BLaER1 treated with 17β-estradiol and CSF1 and Interleukin-3, amounts not matched to agents 10 nM and 100 nM (cell line): ENCODE results near the gene STAMBP.

ENCODE experiments used
- H3K27ac ChIP-seq, 11 experiments: shearing (Covaris generic); formaldehyde crosslinking; 2 replicates each; pipeline ENCODE4 v1.8.1; 2022
- H3K27me3 ChIP-seq, 11 experiments: shearing (Covaris generic); formaldehyde crosslinking; 2 replicates each; pipeline ENCODE4 v1.8.1; 2022
- H3K36me3 ChIP-seq, 11 experiments: shearing (Covaris generic); formaldehyde crosslinking; 2 replicates each; pipeline ENCODE4 v1.8.1; 2022
- H3K4me1 ChIP-seq, 10 experiments: shearing (Covaris generic); formaldehyde crosslinking; 2 replicates each; pipeline ENCODE4 v1.8.1; 2022
- H3K4me2 ChIP-seq, 11 experiments: shearing (Covaris generic); formaldehyde crosslinking; 2 replicates each; pipeline ENCODE4 v1.8.1; 2022
- H3K4me3 ChIP-seq, 10 experiments: shearing (Covaris generic); formaldehyde crosslinking; 2 replicates each; pipeline ENCODE4 v1.8.1; 2022
- H3K9ac ChIP-seq, 11 experiments: shearing (Covaris generic); formaldehyde crosslinking; 2 replicates each; pipeline ENCODE4 v1.8.1; 2022
- H3K9me3 ChIP-seq, 11 experiments: shearing (Covaris generic); formaldehyde crosslinking; replicated peaks in 1 of 11; 2 replicates each; pipeline ENCODE4 v1.8.1; 2022
- H4K20me1 ChIP-seq, 11 experiments: shearing (Covaris generic); formaldehyde crosslinking; 2 replicates each; pipeline ENCODE4 v1.8.1; 2022
- Cebpa-rat ChIP-seq, 11 experiments: shearing (Covaris generic); IDR thresholded peaks; 2 replicates each; pipeline ENCODE4 v1.8.1; 2022

Gene STAMBP

DNA sequence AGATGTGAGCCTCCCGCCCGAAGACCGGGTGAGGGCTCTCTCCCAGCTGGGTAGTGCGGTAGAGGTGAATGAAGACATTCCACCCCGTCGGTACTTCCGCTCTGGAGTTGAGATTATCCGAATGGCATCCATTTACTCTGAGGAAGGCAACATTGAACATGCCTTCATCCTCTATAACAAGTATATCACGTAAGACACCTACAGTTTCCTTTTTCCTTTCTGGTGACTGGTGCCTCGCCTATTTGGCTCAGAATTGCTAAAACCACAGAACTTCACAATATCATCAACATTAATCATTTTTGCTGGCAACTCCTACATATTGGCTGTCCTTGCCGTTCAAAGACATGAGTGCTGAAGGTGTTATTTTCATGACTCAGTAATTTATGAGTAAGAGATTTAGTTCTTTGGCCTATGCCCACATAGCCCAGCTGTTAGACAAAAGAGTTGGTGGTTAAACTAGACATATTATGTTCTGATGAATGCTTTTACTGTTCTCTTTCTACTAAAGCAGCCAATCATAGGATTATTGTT, 2.2 kb downstream of the STAMBP start:
- Histone ChIP-seq H3K9me3 (peaks cover 6 to 18% (median 13%) of the 10 kb centered on the region in 11 experiments; a peak in 18 of 22 replicates), H3K27ac (peak overlapping the region in 6 of 11 experiments; percentile 92 to 96 (median 95); a peak in 12 of 22 replicates), H3K9ac (peak overlapping the region in 1 of 11 experiments; percentile 91; a peak in 1 of 22 replicates), H3K4me1 (peaks cover 35 to 48% (median 44%) of the 10 kb centered on the region in 10 experiments), H3K4me3 (no peak overlapping the region), H3K27me3 (no peaks in the 10 kb centered on the region), H4K20me1 (no peaks in the 10 kb centered on the region; a peak in 1 of 22 replicates), H3K36me3 (peaks cover 36 to 52% (median 50%) of the 10 kb centered on the region in 11 experiments), H3K4me2 (peak overlapping the region; percentile 83 to 94 (median 89); a peak in 20 of 22 replicates)
- no peak for TF ChIP-seq Cebpa-rat (IDR thresholded peaks at IDR 0.05)

- H3K9ac ChIP-seq, result no peak overlapping the region
- H3K4me3 ChIP-seq, result peak overlapping the region in 1 of 10 experiments; percentile 5; a peak in 1 of 20 replicates
- no peaks in the 10 kb centered on the region for H3K27me3 ChIP-seq
- H4K20me1 ChIP-seq, result peaks cover 0 to 4% (median 0%) of the 10 kb centered on the region in 11 experiments; a peak in 4 of 22 replicates
- peak overlapping the region in 9 of 11 experiments; percentile 17 to 64 (median 37); a peak in 14 of 22 replicates for H3K4me2 ChIP-seq
- peaks cover 46 to 66% (median 60%) of the 10 kb centered on the region in 11 experiments for H3K36me3 ChIP-seq
- peaks cover 6 to 18% (median 13%) of the 10 kb centered on the region in 11 experiments; a peak in 18 of 22 replicates for H3K9me3 ChIP-seq
- peak overlapping the region in 8 of 11 experiments; percentile 29 to 68 (median 46); a peak in 11 of 22 replicates for H3K27ac ChIP-seq
- H3K4me1 ChIP-seq, result peaks cover 32 to 44% (median 38%) of the 10 kb centered on the region in 10 experiments
- TF ChIP-seq Cebpa-rat (IDR thresholded peaks at IDR 0.05), result no peak
Observed at GRCh38 chr2:73832930-73833329, 4.2 kb downstream of the STAMBP start.

- Histone ChIP-seq H3K27ac (no peak overlapping the region), H3K9me3 (peaks cover 6 to 18% (median 13%) of the 10 kb centered on the region in 11 experiments; a peak in 18 of 22 replicates), H4K20me1 (peaks cover 0 to 26% (median 0%) of the 10 kb centered on the region in 11 experiments; a peak in 6 of 22 replicates), H3K36me3 (peaks cover 58 to 81% (median 75%) of the 10 kb centered on the region in 11 experiments), H3K4me3 (no peak overlapping the region), H3K4me1 (peaks cover 11 to 29% (median 20%) of the 10 kb centered on the region in 10 experiments), H3K27me3 (no peaks in the 10 kb centered on the region), H3K4me2 (no peak overlapping the region), H3K9ac (no peak overlapping the region)
- TF ChIP-seq Cebpa-rat (IDR thresholded peaks at IDR 0.05), result no peak
Observed at GRCh38 chr2:73836141-73836943, 7.6 kb downstream of the STAMBP start.

- Histone ChIP-seq H3K4me1 (peaks cover under 1 to 21% (median 13%) of the 10 kb centered on the region in 10 experiments), H3K9me3 (peaks cover under 1 to 6% (median 2%) of the 10 kb centered on the region in 11 experiments; a peak in 17 of 22 replicates), H3K27ac (0 out of 22 replicates have a peak overlapping the region, but pooled peaks of 1 of the 11 experiments have one; percentile 13), H3K4me3 (no peak overlapping the region), H4K20me1 (peaks cover 0 to 38% (median 0%) of the 10 kb centered on the region in 11 experiments; a peak in 6 of 22 replicates), H3K4me2 (peak overlapping the region in 7 of 11 experiments; percentile 2 to 67 (median 44); a peak in 11 of 22 replicates), H3K9ac (no peak overlapping the region), H3K27me3 (no peaks in the 10 kb centered on the region), H3K36me3 (peaks cover 54 to 78% (median 67%) of the 10 kb centered on the region in 11 experiments)
- TF ChIP-seq Cebpa-rat (IDR thresholded peaks at IDR 0.05), result no peak
Observed at GRCh38 chr2:73837847-73838585, 9.3 kb downstream of the STAMBP start.

DNA sequence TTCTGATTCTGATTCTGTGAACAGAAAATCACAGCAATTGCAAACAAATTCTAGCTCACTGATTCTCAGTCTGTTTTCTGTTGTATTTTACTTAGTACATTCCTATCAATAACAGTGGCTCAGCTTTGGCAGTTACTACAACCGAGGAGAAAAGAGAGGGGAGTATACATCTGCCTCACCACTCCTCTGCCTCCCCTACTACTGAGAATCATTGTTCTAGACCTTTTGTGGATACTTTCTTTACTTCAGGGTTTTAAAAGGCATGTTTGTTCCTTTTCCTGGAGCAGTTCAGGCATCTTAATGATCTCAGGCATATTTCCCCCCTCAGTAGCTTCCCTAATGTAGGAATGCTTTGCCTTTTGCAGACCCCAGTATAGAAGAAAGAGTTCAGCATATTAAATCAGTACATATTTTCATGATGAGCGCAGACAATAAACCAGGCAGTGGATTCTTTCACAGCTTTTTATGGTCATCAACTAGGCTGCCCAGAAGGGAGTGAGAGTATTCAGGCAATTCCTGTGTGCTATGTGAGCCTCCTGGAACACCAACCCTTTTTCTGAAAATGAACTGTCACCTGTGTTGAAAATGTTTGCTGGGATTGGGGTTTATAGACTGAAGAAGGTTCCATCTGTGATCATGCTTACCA, 10.3 kb downstream of the STAMBP start:
- H3K27ac ChIP-seq, result no peak overlapping the region
- peaks cover 0 to 38% (median 0%) of the 10 kb centered on the region in 11 experiments; a peak in 6 of 22 replicates for H4K20me1 ChIP-seq
- H3K36me3 ChIP-seq, result peaks cover 46 to 78% (median 62%) of the 10 kb centered on the region in 11 experiments
- no peaks in the 10 kb centered on the region for H3K27me3 ChIP-seq
- H3K4me2 ChIP-seq, result peak overlapping the region in 4 of 11 experiments; percentile 44 to 67 (median 51); a peak in 6 of 22 replicates
- peaks cover under 1 to 21% (median 14%) of the 10 kb centered on the region in 10 experiments; a peak in 15 of 20 replicates for H3K4me1 ChIP-seq
- no peak overlapping the region for H3K4me3 ChIP-seq
- no peak overlapping the region for H3K9ac ChIP-seq
- H3K9me3 ChIP-seq, result no peaks in the 10 kb centered on the region
- no peak for TF ChIP-seq Cebpa-rat (IDR thresholded peaks at IDR 0.05)

- peaks cover 49 to 80% (median 64%) of the 10 kb centered on the region in 11 experiments for H3K36me3 ChIP-seq
- no peaks in the 10 kb centered on the region for H3K27me3 ChIP-seq
- no peak overlapping the region for H3K9ac ChIP-seq
- H3K4me2 ChIP-seq, result no peak overlapping the region
- TF ChIP-seq Cebpa-rat (IDR thresholded peaks at IDR 0.05), result no peak
- H3K9me3 ChIP-seq, result no peaks in the 10 kb centered on the region
- H3K27ac ChIP-seq, result no peak overlapping the region
- H3K4me3 ChIP-seq, result no peak overlapping the region
- H3K4me1 ChIP-seq, result peaks cover 4 to 21% (median 15%) of the 10 kb centered on the region in 10 experiments; a peak in 16 of 20 replicates
- peaks cover 0 to 38% (median 0%) of the 10 kb centered on the region in 11 experiments; a peak in 6 of 22 replicates for H4K20me1 ChIP-seq
Observed at GRCh38 chr2:73839653-73840411, 11.1 kb downstream of the STAMBP start.

- Histone ChIP-seq H3K27ac (no peak overlapping the region), H3K4me3 (no peak overlapping the region), H3K36me3 (peaks cover 49 to 80% (median 64%) of the 10 kb centered on the region in 11 experiments), H3K27me3 (no peaks in the 10 kb centered on the region), H3K9ac (no peak overlapping the region), H4K20me1 (peaks cover 0 to 38% (median 0%) of the 10 kb centered on the region in 11 experiments; a peak in 5 of 22 replicates), H3K4me2 (no peak overlapping the region), H3K9me3 (no peaks in the 10 kb centered on the region), H3K4me1 (peaks cover 4 to 21% (median 15%) of the 10 kb centered on the region in 10 experiments; a peak in 16 of 20 replicates)
- TF ChIP-seq Cebpa-rat (IDR thresholded peaks at IDR 0.05), result no peak
Observed at GRCh38 chr2:73841912-73842738, 13.4 kb downstream of the STAMBP start.
